ENCODE data around the gene MLLT10.
A peak's percentile ranks its signal among the peaks of the same experiment; 100 is the strongest.
"Not testable (repeated sequence)": the region's sequence is repeated elsewhere in the genome, so short reads cannot be mapped to it uniquely, and the experiment has no call there.

MLLT10 gene

GRCh38 chr10:21540701-21541100, 6.7 kb downstream of the MLLT10 start:
- not testable (repeated sequence) for DNase-seq, H3K4me1 Mint-ChIP-seq, H3K4me3 Mint-ChIP-seq, ATAC-seq, H3K27ac Mint-ChIP-seq, H3K9me3 Mint-ChIP-seq, H3K27me3 Mint-ChIP-seq
- peaks cover 58% of the 10 kb centered on the region for H3K36me3 Mint-ChIP-seq (ENCODE audit: low read depth)

DNA sequence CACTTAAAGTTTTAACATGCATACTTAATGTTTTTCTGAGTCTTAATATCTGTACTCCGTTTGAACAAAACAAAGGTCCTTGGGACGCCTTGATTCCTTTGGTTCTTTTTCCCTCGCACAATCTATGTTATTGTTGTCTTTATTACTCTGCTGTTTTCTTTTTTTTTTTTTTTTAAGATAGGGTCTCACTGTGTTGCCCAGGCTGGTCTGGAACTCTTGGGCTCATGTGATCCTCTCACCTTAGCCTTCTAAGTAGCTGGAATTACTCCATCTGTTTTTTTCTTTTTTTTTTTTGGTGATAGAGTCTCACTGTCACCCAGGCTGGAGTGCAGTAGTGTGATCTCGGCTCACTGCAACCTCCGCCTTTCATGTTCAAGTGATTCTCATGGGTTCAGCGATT, 13.2 kb downstream of the MLLT10 start:
- Mint-ChIP-seq H3K4me3 (no peak overlapping the region), H3K27ac (no peak overlapping the region), H3K36me3 (ENCODE audit: low read depth) (peaks cover 48% of the 10 kb centered on the region), H3K4me1 (no peaks in the 10 kb centered on the region), H3K27me3 (no peaks in the 10 kb centered on the region), H3K9me3 (no peaks in the 10 kb centered on the region)
- no peak for ATAC-seq
- no peak for DNase-seq

- Mint-ChIP-seq H3K4me1 (no peaks in the 10 kb centered on the region), H3K36me3 (ENCODE audit: low read depth) (peaks cover 51% of the 10 kb centered on the region), H3K9me3 (no peaks in the 10 kb centered on the region), H3K27me3 (no peaks in the 10 kb centered on the region), H3K27ac (no peak overlapping the region), H3K4me3 (no peak overlapping the region)
- ATAC-seq (no peak), DNase-seq (no peak)
Measured at GRCh38 chr10:21552638-21553037, 18.6 kb downstream of the MLLT10 start.

- DNase-seq (no peak), ATAC-seq (no peak)
- no peaks in the 10 kb centered on the region for H3K9me3 Mint-ChIP-seq
- H3K36me3 Mint-ChIP-seq (ENCODE audit: low read depth), result peaks cover 60% of the 10 kb centered on the region
- no peak overlapping the region for H3K4me3 Mint-ChIP-seq
- peaks cover 3% of the 10 kb centered on the region for H3K4me1 Mint-ChIP-seq
- H3K27ac Mint-ChIP-seq, result no peak overlapping the region
- H3K27me3 Mint-ChIP-seq, result no peaks in the 10 kb centered on the region
Measured at GRCh38 chr10:21556527-21556926, 22.5 kb downstream of the MLLT10 start.

GRCh38 chr10:21558984-21559383, 25.0 kb downstream of the MLLT10 start:
- H3K27me3 Mint-ChIP-seq, H3K27ac Mint-ChIP-seq, DNase-seq, H3K4me3 Mint-ChIP-seq, ATAC-seq, H3K9me3 Mint-ChIP-seq, H3K4me1 Mint-ChIP-seq: not testable (repeated sequence)
- peaks cover 48% of the 10 kb centered on the region for H3K36me3 Mint-ChIP-seq (ENCODE audit: low read depth)

- Mint-ChIP-seq H3K36me3 (ENCODE audit: low read depth) (peaks cover 23% of the 10 kb centered on the region), H3K4me1 (peaks cover 31% of the 10 kb centered on the region), H3K9me3 (no peaks in the 10 kb centered on the region), H3K27me3 (no peaks in the 10 kb centered on the region), H3K4me3 (no peak overlapping the region), H3K27ac (no peak overlapping the region)
- ATAC-seq (no peak), DNase-seq (no peak)
Measured at GRCh38 chr10:21570761-21571521, 36.9 kb downstream of the MLLT10 start.

DNA sequence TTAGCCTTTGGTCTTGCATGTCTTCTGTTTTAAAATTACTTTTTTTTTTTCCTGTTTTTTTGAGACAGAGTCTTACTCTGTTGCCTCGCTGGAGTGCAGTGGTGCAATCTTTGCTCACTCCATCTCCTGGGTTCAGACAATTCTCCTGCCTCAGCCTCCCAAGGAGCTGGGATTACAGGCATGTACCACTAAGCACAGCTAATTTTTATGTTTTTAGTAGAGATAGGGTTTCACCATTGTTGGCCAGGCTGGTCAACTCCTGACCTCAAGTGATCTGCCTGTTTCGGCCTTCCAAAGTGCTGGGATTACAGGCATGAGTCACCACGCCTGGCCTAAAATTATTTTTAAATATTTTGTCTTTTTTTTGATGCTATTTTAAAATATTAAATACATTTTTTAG, 38.5 kb downstream of the MLLT10 start:
- Mint-ChIP-seq H3K9me3 (peaks cover 4% of the 10 kb centered on the region), H3K4me1 (peaks cover 24% of the 10 kb centered on the region), H3K36me3 (ENCODE audit: low read depth) (peaks cover 24% of the 10 kb centered on the region), H3K4me3 (no peak overlapping the region), H3K27me3 (no peaks in the 10 kb centered on the region), H3K27ac (no peak overlapping the region)
- no peak for DNase-seq
- ATAC-seq, result no peak

DNA sequence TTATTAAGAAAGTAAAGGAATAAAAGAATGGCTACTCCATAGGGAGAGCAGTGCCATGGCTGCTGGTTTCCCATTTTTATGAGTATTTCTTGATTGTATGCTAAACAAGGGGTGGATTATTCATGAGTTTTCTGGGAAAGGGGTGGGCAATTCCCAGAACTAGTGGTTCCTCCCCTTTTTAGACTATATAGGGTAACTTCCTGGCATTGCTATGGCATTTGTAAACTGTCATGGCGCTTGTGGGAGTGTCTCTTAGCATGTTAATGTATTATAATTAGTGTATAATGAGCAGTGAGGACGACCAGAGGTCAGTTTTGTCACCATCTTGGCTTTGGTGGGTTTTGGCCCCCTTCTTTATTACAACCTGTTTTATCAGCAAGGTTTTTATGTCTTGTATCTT, 40.5 kb downstream of the MLLT10 start:
- not testable (repeated sequence) for H3K4me3 Mint-ChIP-seq, DNase-seq, H3K27me3 Mint-ChIP-seq, ATAC-seq, H3K9me3 Mint-ChIP-seq, H3K27ac Mint-ChIP-seq
- Mint-ChIP-seq H3K36me3 (ENCODE audit: low read depth) (peaks cover 24% of the 10 kb centered on the region), H3K4me1 (peaks cover 35% of the 10 kb centered on the region)

DNA sequence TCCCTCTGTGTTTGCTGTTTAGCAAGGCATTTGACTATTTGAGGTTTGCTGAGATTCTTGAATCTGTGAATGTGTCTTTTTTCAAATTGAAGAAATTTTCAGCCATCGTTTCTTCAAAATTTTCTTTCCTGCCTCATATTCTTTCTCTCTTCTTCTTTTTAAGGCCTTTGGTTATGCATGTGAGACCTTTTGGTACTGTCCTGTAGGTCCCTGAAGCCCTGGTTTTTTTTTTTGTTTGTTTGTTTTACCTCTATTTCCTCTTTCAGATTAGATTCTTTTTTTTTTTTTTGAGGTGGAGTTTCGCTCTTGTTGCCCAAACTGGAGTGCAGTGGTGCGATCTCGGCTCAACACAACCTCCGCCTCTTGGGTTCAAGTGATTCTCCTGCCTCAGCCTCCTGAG, 45.3 kb downstream of the MLLT10 start:
- Mint-ChIP-seq H3K4me3 (no peak overlapping the region), H3K36me3 (ENCODE audit: low read depth) (peaks cover 35% of the 10 kb centered on the region), H3K27me3 (no peaks in the 10 kb centered on the region), H3K27ac (no peak overlapping the region), H3K9me3 (peaks cover 15% of the 10 kb centered on the region), H3K4me1 (peaks cover 43% of the 10 kb centered on the region)
- no peak for DNase-seq
- no peak for ATAC-seq

DNA sequence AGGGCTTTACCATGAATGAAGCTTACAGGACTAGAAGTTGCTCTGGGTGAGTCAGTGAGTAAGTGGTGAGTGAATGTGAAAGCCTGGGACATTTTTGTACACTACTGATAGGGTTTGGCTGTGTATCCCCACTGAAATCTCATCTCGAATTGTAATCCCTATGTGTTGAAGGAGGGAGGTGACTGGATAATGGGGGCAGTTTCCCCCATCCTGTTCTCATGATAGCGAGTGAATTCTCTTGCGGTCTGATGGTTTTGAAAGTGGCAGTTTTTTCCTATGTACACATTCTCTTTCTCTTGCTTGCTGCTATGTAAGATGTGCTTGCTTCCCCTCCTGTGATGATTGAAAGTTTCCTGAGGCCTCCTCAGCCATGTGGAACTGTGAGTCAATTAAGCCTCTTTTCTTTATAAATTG, 47.4 kb downstream of the MLLT10 start:
- Mint-ChIP-seq H3K36me3 (ENCODE audit: low read depth) (peaks cover 42% of the 10 kb centered on the region), H3K4me3 (peak overlapping the region; percentile 48), H3K4me1 (peaks cover 47% of the 10 kb centered on the region), H3K9me3 (peaks cover 15% of the 10 kb centered on the region), H3K27ac (peak overlapping the region; percentile 88)
- not testable (repeated sequence) for H3K27me3 Mint-ChIP-seq
- DNase-seq, result peak; percentile 6
- ATAC-seq, result peak; percentile 93

DNA sequence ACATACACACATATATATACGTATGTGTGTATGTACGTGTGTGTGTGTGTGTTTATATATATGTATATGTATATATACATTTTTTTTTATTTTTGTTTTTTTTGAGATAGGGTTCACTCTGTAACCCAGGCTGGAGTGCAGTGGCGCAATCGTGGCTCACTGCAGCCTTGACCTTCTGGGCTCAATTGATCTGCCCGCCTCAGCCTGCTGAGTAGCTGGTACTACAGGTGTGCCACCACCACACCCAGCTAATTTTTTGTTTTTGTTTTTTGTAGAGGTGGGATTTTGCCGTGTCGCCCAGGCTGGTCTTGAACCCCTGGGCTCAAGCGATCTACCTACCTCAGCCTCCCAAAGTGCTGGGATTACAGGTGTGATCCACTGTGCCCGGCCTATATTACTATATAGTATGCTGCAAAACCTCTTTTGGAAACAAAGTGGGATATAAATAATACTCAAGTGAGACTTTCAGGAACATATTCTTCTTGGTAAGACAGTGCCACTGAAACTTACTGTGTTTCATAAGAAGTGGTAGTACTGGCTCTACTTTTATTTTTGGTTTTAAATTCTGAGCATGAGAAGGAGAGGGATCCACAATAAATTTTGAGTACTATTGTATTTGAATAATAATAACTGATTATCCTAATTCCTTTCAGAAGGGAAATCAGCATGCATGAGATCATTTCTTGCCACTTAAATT, 51.0 kb downstream of the MLLT10 start:
- Mint-ChIP-seq H3K4me3 (no peak overlapping the region), H3K36me3 (ENCODE audit: low read depth) (peaks cover 50% of the 10 kb centered on the region), H3K4me1 (peaks cover 55% of the 10 kb centered on the region), H3K9me3 (peaks cover 11% of the 10 kb centered on the region), H3K27me3 (no peaks in the 10 kb centered on the region), H3K27ac (peak overlapping the region; percentile 19)
- ATAC-seq (no peak), DNase-seq (no peak)

GRCh38 chr10:21587391-21587790, 53.4 kb downstream of the MLLT10 start:
- DNase-seq (no peak), ATAC-seq (no peak)
- Mint-ChIP-seq H3K36me3 (ENCODE audit: low read depth) (peaks cover 47% of the 10 kb centered on the region), H3K9me3 (peaks cover 10% of the 10 kb centered on the region), H3K27ac (no peak overlapping the region), H3K4me1 (peaks cover 42% of the 10 kb centered on the region), H3K27me3 (no peaks in the 10 kb centered on the region), H3K4me3 (no peak overlapping the region)

- H3K27me3 Mint-ChIP-seq, H3K27ac Mint-ChIP-seq, ATAC-seq, DNase-seq, H3K9me3 Mint-ChIP-seq, H3K4me3 Mint-ChIP-seq: not testable (repeated sequence)
- peaks cover 45% of the 10 kb centered on the region for H3K36me3 Mint-ChIP-seq (ENCODE audit: low read depth)
- H3K4me1 Mint-ChIP-seq, result peaks cover 39% of the 10 kb centered on the region
Measured at GRCh38 chr10:21588159-21588558, 54.1 kb downstream of the MLLT10 start.

DNA sequence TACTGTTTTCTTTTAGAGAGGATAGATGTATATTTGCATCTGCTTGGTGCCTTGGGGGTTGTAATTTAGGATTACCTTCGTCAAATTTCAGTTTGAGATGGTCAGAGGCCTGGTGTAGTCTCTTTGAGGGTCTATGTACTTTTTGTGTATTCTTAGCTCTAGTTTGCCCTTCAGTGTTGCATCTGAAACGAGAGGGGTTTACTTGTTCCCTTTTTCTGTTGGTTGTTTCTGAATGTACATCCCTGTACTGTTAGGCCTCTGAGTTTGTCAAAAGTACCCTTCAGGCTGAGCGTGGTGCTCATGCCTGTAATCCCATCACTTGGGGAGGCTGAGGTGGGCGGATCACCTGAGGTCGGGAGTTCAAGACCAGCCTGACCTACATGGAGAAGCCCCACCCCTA, 60.0 kb downstream of the MLLT10 start:
- Mint-ChIP-seq H3K27ac (no peak overlapping the region), H3K27me3 (no peaks in the 10 kb centered on the region), H3K4me1 (peaks cover 18% of the 10 kb centered on the region), H3K4me3 (no peak overlapping the region), H3K36me3 (ENCODE audit: low read depth) (peaks cover 23% of the 10 kb centered on the region), H3K9me3 (no peaks in the 10 kb centered on the region)
- ATAC-seq, result no peak
- no peak for DNase-seq

- ATAC-seq (no peak), DNase-seq (no peak)
- Mint-ChIP-seq H3K36me3 (ENCODE audit: low read depth) (peaks cover 7% of the 10 kb centered on the region), H3K4me3 (no peak overlapping the region), H3K27me3 (no peaks in the 10 kb centered on the region), H3K9me3 (no peaks in the 10 kb centered on the region), H3K27ac (no peak overlapping the region), H3K4me1 (peaks cover 2% of the 10 kb centered on the region)
Measured at GRCh38 chr10:21599582-21599981, 65.5 kb downstream of the MLLT10 start.

Data from activated naive CD8-positive, alpha-beta T cell treated with anti-CD3 and anti-CD28 coated beads, Interleukin-2, amount 50 U/mL, for 24 hours (primary cell).